Measurements from ENCODE around the gene SPAG17.

DNA sequence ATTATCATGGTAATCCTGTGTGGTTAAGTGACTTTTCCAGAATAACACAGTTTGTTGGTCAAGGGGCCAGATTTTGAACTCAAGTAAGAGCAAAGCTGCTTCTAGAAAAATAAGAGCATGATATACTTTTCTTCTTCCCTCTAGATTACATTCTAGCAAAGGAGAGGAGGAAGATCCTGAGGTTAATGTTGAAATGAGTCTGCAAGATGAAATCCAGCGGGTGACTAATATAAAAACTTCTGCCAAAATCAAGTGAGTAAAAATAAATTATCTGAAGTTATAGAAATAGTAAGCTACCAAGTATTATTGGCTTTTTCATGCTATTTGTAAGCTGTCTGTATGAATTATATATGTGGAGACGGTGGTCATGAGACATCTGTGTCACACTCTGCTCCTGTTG is 242.7 kb downstream of the SPAG17 start:
- TF ChIP-seq, protein P1, sequence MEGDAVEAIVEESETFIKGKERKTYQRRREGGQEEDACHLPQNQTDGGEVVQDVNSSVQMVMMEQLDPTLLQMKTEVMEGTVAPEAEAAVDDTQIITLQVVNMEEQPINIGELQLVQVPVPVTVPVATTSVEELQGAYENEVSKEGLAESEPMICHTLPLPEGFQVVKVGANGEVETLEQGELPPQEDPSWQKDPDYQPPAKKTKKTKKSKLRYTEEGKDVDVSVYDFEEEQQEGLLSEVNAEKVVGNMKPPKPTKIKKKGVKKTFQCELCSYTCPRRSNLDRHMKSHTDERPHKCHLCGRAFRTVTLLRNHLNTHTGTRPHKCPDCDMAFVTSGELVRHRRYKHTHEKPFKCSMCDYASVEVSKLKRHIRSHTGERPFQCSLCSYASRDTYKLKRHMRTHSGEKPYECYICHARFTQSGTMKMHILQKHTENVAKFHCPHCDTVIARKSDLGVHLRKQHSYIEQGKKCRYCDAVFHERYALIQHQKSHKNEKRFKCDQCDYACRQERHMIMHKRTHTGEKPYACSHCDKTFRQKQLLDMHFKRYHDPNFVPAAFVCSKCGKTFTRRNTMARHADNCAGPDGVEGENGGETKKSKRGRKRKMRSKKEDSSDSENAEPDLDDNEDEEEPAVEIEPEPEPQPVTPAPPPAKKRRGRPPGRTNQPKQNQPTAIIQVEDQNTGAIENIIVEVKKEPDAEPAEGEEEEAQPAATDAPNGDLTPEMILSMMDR (optimal IDR thresholded peaks at IDR 0.05 in 1 of 3, IDR thresholded peaks at IDR 0.05 in 1 of 3, conservative IDR thresholded peaks at IDR 0.05 in 1 of 3; ENCODE audit: extremely low read depth in 1 of 3, insufficient read depth in 2 of 3, low read length in 3 of 3), result no peak
- TF ChIP-seq EZH2 (IDR thresholded peaks at IDR 0.05; ENCODE audit: low read length), result no peak
